Kidney epithelial cell (primary cell): ENCODE results near the gene FRRS1. TPM values are rescaled to one million over a fixed set of nuclear protein-coding genes. Genes with fewer than 3 reads are reported as not detected.
A peak's percentile ranks its signal among the peaks of the same experiment; 100 is the strongest.

ENCODE experiments used
- DNase-seq: peaks from one replicate; pipeline ENCODE4 v3.0.0-alpha.2; 2010; ENCODE audit warnings: low read depth
- H3K27me3 ChIP-seq: 2 replicates; pipeline ENCODE4 v1.6.0; 2011; ENCODE audit warnings: low read length; ENCODE audit not compliant: control insufficient read depth, insufficient read depth
- H3K36me3 ChIP-seq: 2 replicates; pipeline ENCODE4 v1.5.1; 2011; ENCODE audit warnings: low read length; ENCODE audit not compliant: control insufficient read depth, insufficient read depth
- H3K4me3 ChIP-seq: 2 replicates; pipeline ENCODE4 v1.5.1; 2011; ENCODE audit warnings: low read depth, mild to moderate bottlenecking, control low read depth, low read length
- total RNA-seq: library from RNA; depleted of rRNA; stranded (reverse); fragments of >200 nt; gene quantifications from 2 replicates; pipeline ENCODE4 v1.2.3, GENCODE V29; 2015
- TF ChIP-seq, protein P1 (sequence below): IDR thresholded peaks from 2 replicates; pipeline ENCODE4 v1.5.1; 2011; ENCODE audit warnings: mild to moderate bottlenecking, moderate library complexity, low read length, control low read depth, inconsistent platforms; ENCODE audit not compliant: insufficient read depth, poor library complexity, severe bottlenecking

Gene FRRS1, protein sequence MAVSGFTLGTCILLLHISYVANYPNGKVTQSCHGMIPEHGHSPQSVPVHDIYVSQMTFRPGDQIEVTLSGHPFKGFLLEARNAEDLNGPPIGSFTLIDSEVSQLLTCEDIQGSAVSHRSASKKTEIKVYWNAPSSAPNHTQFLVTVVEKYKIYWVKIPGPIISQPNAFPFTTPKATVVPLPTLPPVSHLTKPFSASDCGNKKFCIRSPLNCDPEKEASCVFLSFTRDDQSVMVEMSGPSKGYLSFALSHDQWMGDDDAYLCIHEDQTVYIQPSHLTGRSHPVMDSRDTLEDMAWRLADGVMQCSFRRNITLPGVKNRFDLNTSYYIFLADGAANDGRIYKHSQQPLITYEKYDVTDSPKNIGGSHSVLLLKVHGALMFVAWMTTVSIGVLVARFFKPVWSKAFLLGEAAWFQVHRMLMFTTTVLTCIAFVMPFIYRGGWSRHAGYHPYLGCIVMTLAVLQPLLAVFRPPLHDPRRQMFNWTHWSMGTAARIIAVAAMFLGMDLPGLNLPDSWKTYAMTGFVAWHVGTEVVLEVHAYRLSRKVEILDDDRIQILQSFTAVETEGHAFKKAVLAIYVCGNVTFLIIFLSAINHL
- 1.3 and 2.7 TPM in 2 replicates for total RNA-seq

DNA sequence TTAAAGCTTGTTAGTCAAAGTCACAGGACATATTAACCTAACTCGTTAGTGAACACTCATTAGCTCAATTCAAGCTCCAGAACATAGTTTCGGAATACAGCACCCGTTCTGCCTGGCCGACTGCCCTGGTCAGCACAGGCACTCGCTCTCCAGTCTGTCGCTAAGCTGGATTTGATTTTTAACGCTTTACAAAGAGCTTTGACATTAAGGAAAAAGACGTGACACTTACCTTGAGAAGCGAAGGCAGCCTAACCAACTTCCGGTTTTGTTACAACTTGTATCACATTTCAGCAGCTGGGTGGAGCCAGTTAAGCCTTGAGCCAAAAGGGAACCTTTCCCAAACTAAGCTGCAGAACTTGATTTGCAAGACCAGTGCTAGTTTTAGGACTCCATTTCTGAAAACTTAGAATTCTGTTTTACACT is at the start of gene FRRS1:
Gene FRRS1 (minus strand): TSS at position 258 of the 423 bp plus-strand sequence. CDS start 17,867 bp downstream, outside the sequence.
- Histone ChIP-seq H3K36me3 (no peaks in the 10 kb centered on the region), H3K4me3 (peak within 1 kb of the TSS; percentile 51), H3K27me3 (no peaks in the 10 kb centered on the region)
- TF ChIP-seq, protein P1, sequence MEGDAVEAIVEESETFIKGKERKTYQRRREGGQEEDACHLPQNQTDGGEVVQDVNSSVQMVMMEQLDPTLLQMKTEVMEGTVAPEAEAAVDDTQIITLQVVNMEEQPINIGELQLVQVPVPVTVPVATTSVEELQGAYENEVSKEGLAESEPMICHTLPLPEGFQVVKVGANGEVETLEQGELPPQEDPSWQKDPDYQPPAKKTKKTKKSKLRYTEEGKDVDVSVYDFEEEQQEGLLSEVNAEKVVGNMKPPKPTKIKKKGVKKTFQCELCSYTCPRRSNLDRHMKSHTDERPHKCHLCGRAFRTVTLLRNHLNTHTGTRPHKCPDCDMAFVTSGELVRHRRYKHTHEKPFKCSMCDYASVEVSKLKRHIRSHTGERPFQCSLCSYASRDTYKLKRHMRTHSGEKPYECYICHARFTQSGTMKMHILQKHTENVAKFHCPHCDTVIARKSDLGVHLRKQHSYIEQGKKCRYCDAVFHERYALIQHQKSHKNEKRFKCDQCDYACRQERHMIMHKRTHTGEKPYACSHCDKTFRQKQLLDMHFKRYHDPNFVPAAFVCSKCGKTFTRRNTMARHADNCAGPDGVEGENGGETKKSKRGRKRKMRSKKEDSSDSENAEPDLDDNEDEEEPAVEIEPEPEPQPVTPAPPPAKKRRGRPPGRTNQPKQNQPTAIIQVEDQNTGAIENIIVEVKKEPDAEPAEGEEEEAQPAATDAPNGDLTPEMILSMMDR: no peak
- peak; percentile 65 for DNase-seq

DNA sequence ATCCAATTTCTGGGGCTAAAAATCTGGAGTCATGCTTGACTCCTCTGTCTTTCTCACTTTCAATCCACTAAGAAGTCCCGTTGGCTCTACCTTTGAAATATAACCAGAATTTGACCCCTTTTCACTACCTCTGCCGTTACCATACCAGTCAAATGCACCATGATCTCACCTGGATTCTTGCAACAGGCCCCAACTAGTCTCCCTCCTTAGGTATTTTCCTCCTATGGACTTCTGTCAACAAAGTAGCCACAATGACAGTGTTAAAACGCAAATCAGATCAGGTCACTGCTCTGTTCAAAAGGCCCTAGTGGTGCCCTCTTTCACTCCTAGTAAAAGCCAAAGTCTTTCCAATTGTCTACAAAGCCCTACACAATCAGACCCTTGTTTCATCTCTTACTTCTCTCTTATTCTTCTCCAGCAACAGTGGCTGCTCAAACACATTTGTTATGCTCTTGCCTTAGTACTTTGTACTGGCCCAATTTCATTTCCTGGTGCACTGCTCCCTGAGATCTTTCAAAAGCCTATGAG is 48.0 kb upstream of the FRRS1 start:
- TF ChIP-seq, protein P1: no peak
- no peaks in the 10 kb centered on the region for H3K36me3 ChIP-seq
- no peaks in the 10 kb centered on the region for H3K27me3 ChIP-seq
- no peak overlapping the region for H3K4me3 ChIP-seq
- DNase-seq: no peak

DNA sequence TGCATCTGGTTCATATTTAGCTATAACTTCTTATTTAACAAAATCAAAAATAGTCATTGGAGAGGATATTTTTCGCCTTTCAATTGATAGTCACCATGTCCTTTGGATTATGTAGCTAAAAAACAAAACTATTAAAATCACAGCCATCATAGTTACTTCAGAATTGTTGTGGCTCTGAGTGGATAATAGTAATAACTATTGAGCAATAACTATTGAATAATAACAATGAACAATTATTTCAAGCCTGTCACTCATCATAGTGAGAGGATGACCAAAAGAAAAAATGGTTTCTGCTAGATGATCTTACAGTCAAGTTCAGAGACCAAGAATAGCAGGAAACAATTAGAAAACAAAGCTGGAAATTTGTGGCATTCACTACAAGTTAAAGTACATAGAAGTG is 45.3 kb upstream of the FRRS1 start:
- no peaks in the 10 kb centered on the region for H3K36me3 ChIP-seq

DNA sequence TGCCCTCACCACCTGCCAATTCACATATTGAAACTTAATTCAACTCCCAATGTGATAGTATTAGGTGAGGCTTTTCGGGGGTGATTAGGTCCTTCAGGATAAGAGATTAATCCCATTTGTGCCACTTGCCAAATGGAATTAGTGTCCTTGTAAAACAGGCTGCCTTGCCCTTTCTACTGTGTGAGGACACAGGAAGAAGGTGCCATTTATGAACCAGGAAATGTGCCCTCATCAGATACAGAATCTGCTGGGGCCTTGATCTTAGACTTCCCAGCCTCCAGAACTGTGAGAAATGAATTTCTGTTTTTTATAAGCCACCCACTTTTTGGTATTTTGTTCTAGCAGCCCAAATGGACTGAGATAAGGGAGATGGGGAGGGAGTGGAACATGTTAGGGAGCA is 44.6 kb upstream of the FRRS1 start:
- no peaks in the 10 kb centered on the region for H3K36me3 ChIP-seq
- H3K27me3 ChIP-seq: no peaks in the 10 kb centered on the region
- no peak for DNase-seq
- TF ChIP-seq, protein P1: no peak
- no peak overlapping the region for H3K4me3 ChIP-seq

More for the DNA sequence above, 45.3 kb upstream of the FRRS1 start:
- H3K4me3 ChIP-seq: no peak overlapping the region
- DNase-seq: no peak
- no peaks in the 10 kb centered on the region for H3K27me3 ChIP-seq
- TF ChIP-seq, protein P1: no peak

DNA sequence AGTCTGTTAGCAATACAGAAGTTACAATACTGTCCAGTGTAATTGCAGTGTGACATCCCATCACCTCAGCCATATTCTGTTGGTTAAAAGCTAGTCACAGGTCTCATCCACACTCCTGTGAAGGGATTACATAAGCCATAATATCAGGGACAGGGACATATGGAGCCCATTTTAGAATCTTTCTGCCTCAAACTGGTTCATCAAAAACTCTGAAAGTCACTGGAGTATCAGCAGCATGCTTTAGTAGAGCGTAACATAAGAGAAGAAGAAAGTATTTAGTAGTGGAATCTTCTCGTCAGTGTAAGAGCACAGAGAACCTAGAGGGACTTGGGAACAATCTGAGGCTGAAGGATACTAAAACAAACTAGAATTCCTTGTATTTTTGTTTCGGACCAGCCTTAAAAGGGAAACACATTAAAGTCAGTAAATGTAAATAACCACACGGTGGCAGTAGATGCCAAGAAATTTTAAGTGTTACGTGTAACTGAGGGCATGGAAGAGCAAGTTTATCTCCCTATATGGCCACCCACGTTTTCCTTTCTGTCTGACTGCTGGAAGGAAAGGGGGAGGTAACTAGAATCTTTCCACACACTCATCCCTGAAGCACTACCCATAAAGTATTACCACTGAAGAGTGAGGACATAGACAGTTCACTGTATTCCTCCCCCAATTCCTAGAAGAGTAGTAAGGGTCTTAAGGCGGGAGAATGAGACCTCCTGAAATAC is 42.1 kb upstream of the FRRS1 start:
- DNase-seq: peak; percentile 79
- TF ChIP-seq, protein P1: peak; percentile 36
- Histone ChIP-seq H3K4me3 (no peak overlapping the region), H3K27me3 (no peaks in the 10 kb centered on the region), H3K36me3 (no peaks in the 10 kb centered on the region)
